Activated CD8-positive, alpha-beta memory T cell treated with anti-CD3 and anti-CD28 coated beads, Interleukin-2, amount 10 ng/mL, durations not matched to agents 7 days and 5 days (primary cell): ENCODE results near the gene MIA. TPM values are rescaled to one million over a fixed set of nuclear protein-coding genes. Genes with fewer than 3 reads are reported as not detected.
"Not testable (repeated sequence)": the region's sequence is repeated elsewhere in the genome, so short reads cannot be mapped to it uniquely, and the experiment has no call there.

Experiments
- ATAC-seq: fragments of 150-1000 bp; cut with Tn5 transposase; one replicate; pipeline ENCODE4 v1.10.0; 2021; ENCODE audit warnings: moderate library complexity
- CTCF ChIA-PET: fragments of 350-600 bp; sonication (Branson Sonifier 250); formaldehyde crosslinking; loops from one replicate; lab custom pipeline; 2021; ENCODE audit warnings: antibody characterized with exemption; lab: Charles Lee
- DNase-seq: peaks from one replicate; pipeline ENCODE4 v3.0.0-alpha.2; 2020
- H3K27ac Mint-ChIP-seq: one replicate; pipeline ENCODE4 v1.8.0; 2021; ENCODE audit warnings: mild to moderate bottlenecking, mixed read lengths
- H3K27me3 Mint-ChIP-seq: one replicate; pipeline ENCODE4 v1.8.0; 2021; ENCODE audit warnings: mixed read lengths
- H3K36me3 Mint-ChIP-seq: one replicate; pipeline ENCODE4 v1.8.0; 2021; ENCODE audit warnings: mild to moderate bottlenecking, mixed read lengths
- H3K4me1 Mint-ChIP-seq: one replicate; pipeline ENCODE4 v1.8.0; 2021; ENCODE audit warnings: mixed read lengths
- H3K4me3 Mint-ChIP-seq: one replicate; pipeline ENCODE4 v1.8.0; 2021; ENCODE audit warnings: mild to moderate bottlenecking, moderate library complexity, mixed read lengths
- H3K9me3 Mint-ChIP-seq: one replicate; pipeline ENCODE4 v1.8.0; 2022; ENCODE audit warnings: low read depth, mixed read lengths
- total RNA-seq, 2 experiments: library from RNA; stranded (reverse); gene quantifications; one replicate each; pipeline ENCODE4 v1.2.3, GENCODE V29; 2021

Gene MIA
- total RNA-seq, 2 experiments from 2014 or later, result not detected

DNA sequence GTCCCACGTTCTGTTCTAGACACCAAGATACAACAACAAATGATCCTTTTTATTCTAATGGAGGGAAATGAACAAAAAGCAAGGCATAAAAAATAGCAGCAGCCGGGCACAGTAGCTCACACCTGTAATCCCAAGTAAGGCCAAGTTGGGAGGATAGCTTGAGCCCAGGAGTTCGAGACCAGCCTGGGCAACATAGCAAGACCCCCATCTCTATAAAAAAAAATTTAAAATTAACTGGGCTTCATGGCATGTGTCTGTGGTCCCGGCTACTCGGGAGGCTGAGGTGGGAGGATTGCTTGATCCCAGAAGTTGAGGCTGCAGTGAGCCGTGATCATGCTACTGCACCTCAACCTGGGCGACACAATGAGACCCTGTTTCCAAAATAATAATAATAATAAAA lies 1.0 kb downstream of the MIA start:
- CTCF ChIA-PET, result interaction anchor here (2.5 to 4.6 kb wide), 5 partner anchors 21 to 43 kb away, joined by 9 to 47 read pairs (median 42); partner anchors contain the start of genes ACTMAP, EGLN2 and SNRPA
- no peaks in the 10 kb centered on the region for H3K27me3 Mint-ChIP-seq
- peaks cover 34% of the 10 kb centered on the region for H3K4me1 Mint-ChIP-seq
- no peak overlapping the region for H3K27ac Mint-ChIP-seq
- H3K4me3 Mint-ChIP-seq, result no peak overlapping the region
- DNase-seq, result no peak
- no peaks in the 10 kb centered on the region for H3K9me3 Mint-ChIP-seq
- no peak for ATAC-seq
- peaks cover 10% of the 10 kb centered on the region for H3K36me3 Mint-ChIP-seq

- Mint-ChIP-seq H3K9me3 (no peaks in the 10 kb centered on the region), H3K4me3 (peak overlapping the region; percentile 87), H3K27me3 (no peaks in the 10 kb centered on the region), H3K36me3 (peaks cover 12% of the 10 kb centered on the region), H3K4me1 (peaks cover 33% of the 10 kb centered on the region), H3K27ac (peak overlapping the region; percentile 99)
- CTCF ChIA-PET, result interaction anchor here (0.5 to 4.6 kb wide), 12 partner anchors 20 to 525 kb away, joined by 3 to 47 read pairs (median 8); partner anchors contain the start of genes ACTMAP, COQ8B, EGLN2 and ITPKC
- peak; percentile 56 for ATAC-seq
- peak; percentile 98 for DNase-seq
Observed at GRCh38 chr19:40776932-40777644, 1.8 kb downstream of the MIA start.

- DNase-seq (no peak), ATAC-seq (no peak)
- CTCF ChIA-PET, result interaction anchor here (0.5 to 4.6 kb wide), 14 partner anchors 20 to 525 kb away, joined by 3 to 47 read pairs (median 6); partner anchors contain the start of genes ACTMAP, COQ8B, EGLN2 and ITPKC
- Mint-ChIP-seq H3K9me3 (no peaks in the 10 kb centered on the region), H3K36me3 (peaks cover 14% of the 10 kb centered on the region), H3K27ac (peak overlapping the region; percentile 99), H3K4me1 (peaks cover 33% of the 10 kb centered on the region), H3K27me3 (no peaks in the 10 kb centered on the region), H3K4me3 (peak overlapping the region; percentile 87)
Observed at GRCh38 chr19:40777645-40777936, 2.3 kb downstream of the MIA start.

DNA sequence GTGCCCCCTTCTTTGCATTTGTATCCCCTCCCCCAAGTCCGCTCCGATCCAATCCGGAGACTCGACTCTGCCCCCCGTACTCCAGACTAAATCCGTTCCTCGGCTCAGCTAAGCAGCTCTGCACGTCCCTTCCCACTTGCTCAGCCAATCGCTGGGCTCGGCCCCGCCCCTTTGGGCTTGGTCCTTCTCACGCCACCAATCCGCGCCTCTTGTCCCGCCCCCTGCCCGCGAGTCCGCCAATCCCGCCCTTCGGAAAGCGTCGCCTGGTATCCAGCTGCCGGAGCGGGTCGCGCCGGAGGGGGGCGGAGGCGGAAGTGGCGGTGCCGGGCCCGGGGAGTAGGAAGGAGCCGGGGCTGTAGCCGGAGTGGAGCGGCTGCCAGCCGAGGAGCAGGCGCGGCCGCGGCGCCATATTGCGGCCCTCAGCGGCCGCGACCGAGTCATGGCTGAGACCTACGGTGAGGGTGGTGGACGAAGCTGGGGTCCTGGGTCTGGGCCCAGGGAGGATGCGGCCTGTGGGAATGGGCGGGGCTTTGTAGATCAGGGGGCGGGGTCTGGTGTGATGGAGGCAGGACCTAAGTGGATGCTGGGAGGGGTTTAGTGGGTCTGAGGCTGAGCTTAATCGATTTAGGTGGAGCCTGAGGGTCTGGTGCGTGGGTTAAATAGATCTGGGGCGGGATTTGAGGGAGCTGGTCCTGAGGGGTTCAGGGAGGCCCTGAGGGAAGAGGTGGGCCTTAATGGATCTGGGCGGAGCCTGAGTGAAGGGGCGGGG lies 2.8 kb downstream of the MIA start, which contains the start of gene RAB4B:
RAB4B (plus strand) TSS at position 311 of the 769 bp plus-strand sequence; CDS start at position 440, 129 bp downstream.
- H3K27ac Mint-ChIP-seq, result peak within 1 kb of the TSS; percentile 99
- peak; percentile 81 for ATAC-seq
- peak within 1 kb of the TSS; percentile 87 for H3K4me3 Mint-ChIP-seq
- peaks cover 33% of the 10 kb centered on the region for H3K4me1 Mint-ChIP-seq
- DNase-seq, result peak; percentile 100
- no peaks in the 10 kb centered on the region for H3K9me3 Mint-ChIP-seq
- no peaks in the 10 kb centered on the region for H3K27me3 Mint-ChIP-seq
- H3K36me3 Mint-ChIP-seq, result peaks cover 14% of the 10 kb centered on the region
- CTCF ChIA-PET, result interaction anchor here (0.5 to 4.6 kb wide), 17 partner anchors 9 to 524 kb away, joined by 3 to 47 read pairs (median 5); partner anchors contain the start of genes ACTMAP, COQ8B, EGLN2 and ITPKC

GRCh38 chr19:40778706-40779284 lies 3.5 kb downstream of the MIA start:
- Mint-ChIP-seq H3K36me3 (peaks cover 14% of the 10 kb centered on the region), H3K27me3 (no peaks in the 10 kb centered on the region), H3K4me1 (peaks cover 33% of the 10 kb centered on the region), H3K9me3 (no peaks in the 10 kb centered on the region), H3K27ac (peak overlapping the region; percentile 99), H3K4me3 (peak overlapping the region; percentile 87)
- DNase-seq, result no peak
- ATAC-seq, result no peak
- CTCF ChIA-PET, result interaction anchor here (0.7 to 4.6 kb wide), 15 partner anchors 8 to 144 kb away, joined by 3 to 47 read pairs (median 6); partner anchors contain the start of genes ACTMAP, COQ8B, EGLN2 and ITPKC

DNA sequence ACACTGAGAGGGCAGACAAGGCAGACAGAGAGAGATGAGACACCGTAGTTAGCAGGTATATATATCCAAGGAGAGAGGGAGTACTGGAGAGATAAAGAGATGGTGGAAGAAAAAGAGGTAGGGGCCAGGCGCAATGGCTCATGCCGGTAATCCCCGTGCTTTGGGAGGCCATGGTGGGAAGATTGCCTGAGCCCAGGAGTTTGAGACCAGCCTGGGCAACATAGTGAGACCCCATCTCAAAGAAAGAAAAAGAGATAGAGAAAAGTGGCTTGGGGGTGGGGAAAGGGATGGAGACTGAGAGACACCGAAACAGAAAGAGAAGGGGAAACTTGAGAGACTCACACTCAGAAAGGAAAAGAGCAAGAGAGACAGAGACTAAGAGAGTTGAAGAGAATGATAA lies 5.3 kb downstream of the MIA start:
- CTCF ChIA-PET, result interaction anchor here (0.5 to 1.1 kb wide), 2 partner anchors 10 to 36 kb away, joined by 3 read pairs; no protein-coding TSS in a partner anchor
- ATAC-seq, result no peak

GRCh38 chr19:40781140-40781539 lies 5.8 kb downstream of the MIA start:
- Mint-ChIP-seq H3K27ac (no peak overlapping the region), H3K9me3 (no peaks in the 10 kb centered on the region), H3K27me3 (no peaks in the 10 kb centered on the region), H3K4me3 (no peak overlapping the region), H3K36me3 (peaks cover 16% of the 10 kb centered on the region), H3K4me1 (peaks cover 38% of the 10 kb centered on the region)
- CTCF ChIA-PET, result interaction anchor here (0.6 to 1.1 kb wide), 3 partner anchors 9 to 123 kb away, joined by 3 read pairs; no protein-coding TSS in a partner anchor
- ATAC-seq (no peak), DNase-seq (no peak)

More for the DNA sequence above, 5.3 kb downstream of the MIA start:
- Mint-ChIP-seq H3K4me3 (no peak overlapping the region), H3K9me3 (no peaks in the 10 kb centered on the region), H3K36me3 (peaks cover 16% of the 10 kb centered on the region), H3K27me3 (no peaks in the 10 kb centered on the region), H3K27ac (peak overlapping the region; percentile 69), H3K4me1 (peaks cover 39% of the 10 kb centered on the region)
- DNase-seq, result no peak

DNA sequence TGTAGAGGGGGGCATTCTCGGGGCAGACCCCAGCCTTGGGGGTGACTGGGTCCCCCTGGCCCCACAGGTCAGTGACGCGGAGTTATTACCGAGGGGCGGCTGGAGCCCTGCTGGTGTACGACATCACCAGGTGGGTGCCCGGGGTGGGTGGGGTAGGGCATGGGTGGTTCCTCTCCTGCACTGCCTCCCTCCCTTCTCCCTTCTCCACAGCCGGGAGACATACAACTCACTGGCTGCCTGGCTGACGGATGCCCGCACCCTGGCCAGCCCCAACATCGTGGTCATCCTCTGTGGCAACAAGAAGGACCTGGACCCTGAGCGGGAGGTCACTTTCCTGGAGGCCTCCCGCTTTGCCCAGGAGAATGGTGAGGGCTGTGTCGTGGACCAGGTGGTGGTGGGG lies 8.4 kb downstream of the MIA start:
- Mint-ChIP-seq H3K36me3 (peaks cover 18% of the 10 kb centered on the region), H3K4me1 (peaks cover 24% of the 10 kb centered on the region), H3K9me3 (no peaks in the 10 kb centered on the region), H3K27me3 (no peaks in the 10 kb centered on the region), H3K4me3 (no peak overlapping the region), H3K27ac (no peak overlapping the region)
- DNase-seq (no peak), ATAC-seq (no peak)
- CTCF ChIA-PET, result no interaction called here

DNA sequence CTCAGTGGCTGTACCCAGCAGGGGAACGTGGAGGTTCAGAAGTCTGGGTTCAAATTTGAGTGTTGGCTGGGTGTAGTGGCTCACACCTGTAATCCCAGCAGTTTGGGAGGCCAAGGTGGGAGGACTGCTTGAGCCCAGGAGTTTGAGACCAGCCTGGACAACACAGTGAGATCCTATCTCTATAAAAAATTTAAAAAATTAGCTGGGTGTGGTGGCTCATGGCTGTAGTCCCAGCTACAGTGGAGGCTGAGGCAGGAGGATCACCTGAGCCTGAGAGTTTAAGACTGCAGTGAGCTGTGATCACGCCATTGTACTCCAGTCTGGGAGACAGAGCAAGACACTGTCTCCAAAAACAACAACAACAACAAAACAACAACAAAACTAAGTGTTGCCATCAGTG lies 8.8 kb downstream of the MIA start:
- H3K27me3 Mint-ChIP-seq, H3K4me3 Mint-ChIP-seq, DNase-seq, ATAC-seq, H3K27ac Mint-ChIP-seq, CTCF ChIA-PET, H3K9me3 Mint-ChIP-seq: not testable (repeated sequence)
- Mint-ChIP-seq H3K36me3 (peaks cover 18% of the 10 kb centered on the region), H3K4me1 (peaks cover 20% of the 10 kb centered on the region)

DNA sequence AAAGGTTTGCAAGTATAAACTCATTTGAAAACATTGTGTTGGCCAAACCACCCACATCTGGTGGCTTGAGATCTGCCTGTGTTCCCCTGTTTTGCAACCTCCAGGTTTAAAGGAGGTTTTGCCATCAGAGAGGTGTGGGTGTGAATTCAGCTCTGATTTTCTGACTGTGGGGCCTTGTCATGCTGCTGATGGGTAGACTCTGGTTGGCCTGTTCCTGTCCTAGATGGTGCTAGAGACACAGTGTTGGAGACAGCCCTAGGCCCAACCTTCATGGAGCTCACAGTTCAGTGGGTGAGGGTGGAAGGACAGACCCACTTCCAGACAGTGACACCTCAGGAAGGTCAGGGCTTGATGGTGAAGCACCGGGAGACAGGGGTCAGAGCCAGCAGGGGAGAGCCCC lies 10.2 kb downstream of the MIA start:
- DNase-seq, result no peak
- H3K4me1 Mint-ChIP-seq, result peaks cover 9% of the 10 kb centered on the region
- H3K36me3 Mint-ChIP-seq, result peaks cover 20% of the 10 kb centered on the region
- peak overlapping the region; percentile 41 for H3K27ac Mint-ChIP-seq
- CTCF ChIA-PET, result no interaction called here
- no peak overlapping the region for H3K4me3 Mint-ChIP-seq
- H3K9me3 Mint-ChIP-seq, result no peaks in the 10 kb centered on the region
- no peak for ATAC-seq
- no peaks in the 10 kb centered on the region for H3K27me3 Mint-ChIP-seq

GRCh38 chr19:40786060-40787037 lies 11.0 kb downstream of the MIA start:
- H3K27ac Mint-ChIP-seq, result no peak overlapping the region
- DNase-seq (no peak), ATAC-seq (no peak)
- no peaks in the 10 kb centered on the region for H3K27me3 Mint-ChIP-seq
- H3K4me3 Mint-ChIP-seq, result no peak overlapping the region
- no peaks in the 10 kb centered on the region for H3K9me3 Mint-ChIP-seq
- H3K36me3 Mint-ChIP-seq, result peaks cover 16% of the 10 kb centered on the region
- H3K4me1 Mint-ChIP-seq, result peaks cover 6% of the 10 kb centered on the region
- CTCF ChIA-PET, result interaction anchor here (1.0 kb wide), 1 partner anchor 8 kb away, joined by 3 read pairs; the partner anchor contains the start of gene RAB4B

DNA sequence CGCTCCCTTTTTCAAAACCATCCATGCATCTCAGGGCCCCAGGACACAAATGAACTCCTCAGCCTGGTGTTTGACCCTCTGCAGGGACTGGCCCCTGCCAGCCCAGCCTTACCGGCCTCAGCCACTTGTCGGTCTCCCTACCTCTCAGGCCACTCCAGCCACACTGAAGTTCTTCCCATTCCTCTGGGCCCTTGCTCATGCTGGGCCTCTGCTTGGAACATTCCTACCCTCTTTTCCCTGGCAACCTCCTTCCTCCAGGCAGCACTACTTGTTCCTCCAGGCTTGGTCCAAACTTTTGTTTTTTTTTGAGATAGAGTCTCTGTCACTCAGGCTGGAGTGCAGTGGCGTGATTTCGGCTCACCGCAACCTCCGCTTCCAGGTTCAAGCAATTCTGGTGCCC lies 16.0 kb downstream of the MIA start:
- Mint-ChIP-seq H3K4me3 (no peak overlapping the region), H3K4me1 (peaks cover 8% of the 10 kb centered on the region), H3K27ac (no peak overlapping the region), H3K27me3 (no peaks in the 10 kb centered on the region), H3K36me3 (peaks cover 14% of the 10 kb centered on the region), H3K9me3 (no peaks in the 10 kb centered on the region)
- no peak for ATAC-seq
- DNase-seq, result no peak
- CTCF ChIA-PET, result no interaction called here
